ENCODE results near the gene LDHA. TPM values are rescaled to one million over a fixed set of nuclear protein-coding genes. Genes with fewer than 3 reads are reported as not detected.
"Not testable (repeated sequence)": the region's sequence is repeated elsewhere in the genome, so short reads cannot be mapped to it uniquely, and the experiment has no call there.

Gene LDHA
- total RNA-seq, 1 donor from 2014 or later: 977 TPM

GRCh38 chr11:18394928-18395734 lies 768 bp downstream of the LDHA start:
- Mint-ChIP-seq H3K4me3 (peak overlapping the region; percentile 92), H3K9me3 (no peaks in the 10 kb centered on the region), H3K36me3 (peaks cover 13% of the 10 kb centered on the region), H3K4me1 (peaks cover 30% of the 10 kb centered on the region), H3K27me3 (ENCODE audit: insufficient read depth, low read depth) (peaks cover 2% of the 10 kb centered on the region), H3K27ac (peak overlapping the region; percentile 97)
- Histone ChIP-seq H3K4me1 (peaks cover 7% of the 10 kb centered on the region), H2AFZ (replicated peaks) (peak overlapping the region; percentile 7), H3K9ac (peak overlapping the region; percentile 38), H3K4me3 (peak overlapping the region; percentile 68), H3K27me3 (peaks cover 16% of the 10 kb centered on the region), H3K4me2 (peak overlapping the region; percentile 79), H3K36me3 (peaks cover 23% of the 10 kb centered on the region), H4K20me1 (ENCODE audit: low read depth) (peaks cover 51% of the 10 kb centered on the region), H3K27ac (peak overlapping the region; percentile 68), H3F3A (ENCODE audit: low read depth) (peaks cover 31% of the 10 kb centered on the region), H3K79me2 (ENCODE audit: low read depth) (peaks cover 55% of the 10 kb centered on the region), H3K9me3 (ENCODE audit: low read depth) (no peaks in the 10 kb centered on the region)
- DNase-seq (ENCODE audit: low spot score): peak; percentile 54
- no peak for TF ChIP-seq EZH2phosphoT487 (IDR thresholded peaks at IDR 0.05)
- TF ChIP-seq CTCF (IDR thresholded peaks at IDR 0.05): no peak
- TF ChIP-seq EZH2 (IDR thresholded peaks at IDR 0.05): no peak

- Histone ChIP-seq H3K4me3 (peak overlapping the region; percentile 68), H2AFZ (replicated peaks) (peak overlapping the region; percentile 36), H3K4me1 (peaks cover 7% of the 10 kb centered on the region), H4K20me1 (ENCODE audit: low read depth) (peaks cover 59% of the 10 kb centered on the region), H3K27ac (peak overlapping the region; percentile 68), H3K27me3 (peaks cover 16% of the 10 kb centered on the region), H3K9ac (peak overlapping the region; percentile 38), H3K36me3 (peaks cover 27% of the 10 kb centered on the region), H3K79me2 (ENCODE audit: low read depth) (peaks cover 59% of the 10 kb centered on the region), H3K9me3 (ENCODE audit: low read depth) (no peaks in the 10 kb centered on the region), H3F3A (ENCODE audit: low read depth) (peaks cover 31% of the 10 kb centered on the region), H3K4me2 (peak overlapping the region; percentile 87)
- peak; percentile 99 for DNase-seq (ENCODE audit: low spot score)
- H3K27me3 Mint-ChIP-seq (ENCODE audit: insufficient read depth, low read depth): peaks cover 2% of the 10 kb centered on the region
- peaks cover 30% of the 10 kb centered on the region for H3K4me1 Mint-ChIP-seq
- H3K36me3 Mint-ChIP-seq: peaks cover 17% of the 10 kb centered on the region
- H3K4me3 Mint-ChIP-seq: peak overlapping the region; percentile 92
- TF ChIP-seq EZH2 (IDR thresholded peaks at IDR 0.05): no peak
- TF ChIP-seq CTCF (IDR thresholded peaks at IDR 0.05): no peak
- TF ChIP-seq EZH2phosphoT487 (IDR thresholded peaks at IDR 0.05): no peak
- peak overlapping the region; percentile 98 for H3K27ac Mint-ChIP-seq
- H3K9me3 Mint-ChIP-seq: no peaks in the 10 kb centered on the region
These were observed 1.6 kb downstream of the LDHA start for GRCh38 chr11:18395735-18396504.

- Mint-ChIP-seq H3K27me3 (ENCODE audit: insufficient read depth, low read depth) (no peaks in the 10 kb centered on the region), H3K36me3 (peaks cover 17% of the 10 kb centered on the region), H3K4me1 (peaks cover 30% of the 10 kb centered on the region), H3K4me3 (no peak overlapping the region), H3K9me3 (no peaks in the 10 kb centered on the region), H3K27ac (no peak overlapping the region)
- no peak overlapping the region for H3K9ac ChIP-seq
- peaks cover 59% of the 10 kb centered on the region for H3K79me2 ChIP-seq (ENCODE audit: low read depth)
- H3K4me3 ChIP-seq: no peak overlapping the region
- no peak overlapping the region for H3K4me2 ChIP-seq
- H4K20me1 ChIP-seq (ENCODE audit: low read depth): peaks cover 78% of the 10 kb centered on the region
- TF ChIP-seq EZH2phosphoT487 (IDR thresholded peaks at IDR 0.05) (no peak), EZH2 (IDR thresholded peaks at IDR 0.05) (no peak)
- H3K4me1 ChIP-seq: peaks cover 7% of the 10 kb centered on the region
- H3K9me3 ChIP-seq (ENCODE audit: low read depth): no peaks in the 10 kb centered on the region
- peaks cover 36% of the 10 kb centered on the region for H3F3A ChIP-seq (ENCODE audit: low read depth)
- DNase-seq (ENCODE audit: low spot score): no peak
- peaks cover 16% of the 10 kb centered on the region for H3K27me3 ChIP-seq
- no peak overlapping the region for H3K27ac ChIP-seq
- peaks cover 33% of the 10 kb centered on the region for H3K36me3 ChIP-seq
- no peak overlapping the region for H2AFZ ChIP-seq (replicated peaks)
These were observed 3.6 kb downstream of the LDHA start for GRCh38 chr11:18397921-18398320.

- H3K4me2 ChIP-seq; H3K27me3 ChIP-seq; H3K27me3 Mint-ChIP-seq (ENCODE audit: insufficient read depth, low read depth); H3K9me3 ChIP-seq (ENCODE audit: low read depth); H3K27ac ChIP-seq; H3K27ac Mint-ChIP-seq; H3K4me1 ChIP-seq; H3K9ac ChIP-seq; H3K4me3 Mint-ChIP-seq; H2AFZ ChIP-seq (replicated peaks); H3K4me3 ChIP-seq; H3K9me3 Mint-ChIP-seq; DNase-seq (ENCODE audit: low spot score): not testable (repeated sequence)
- peaks cover 95% of the 10 kb centered on the region for H4K20me1 ChIP-seq (ENCODE audit: low read depth)
- H3F3A ChIP-seq (ENCODE audit: low read depth): peaks cover 36% of the 10 kb centered on the region
- peaks cover 36% of the 10 kb centered on the region for H3K79me2 ChIP-seq (ENCODE audit: low read depth)
- Mint-ChIP-seq H3K4me1 (peaks cover 14% of the 10 kb centered on the region), H3K36me3 (peaks cover 22% of the 10 kb centered on the region)
- H3K36me3 ChIP-seq: peaks cover 57% of the 10 kb centered on the region
These were observed 6.7 kb downstream of the LDHA start for GRCh38 chr11:18401077-18401476.

Measured in neural progenitor cell (in vitro differentiated cells).